Gastrocnemius medialis (tissue), 4 donors: Measurements from ENCODE around the gene AUTS2.

Experiments used
- CTCF ChIP-seq, 5 experiments: fragments of 450-650 bp in 3 of 5; fragments of 200-600 bp in 2 of 5; sonication (generic) in 2 of 5; IDR thresholded peaks in 4 of 5; conservative IDR thresholded peaks in 1 of 5; 1 replicate in 4 of 5; 2 replicates in 1 of 5; pipeline ENCODE4 v1.5.1; 2016 to 2019; ENCODE audit warnings: antibody characterized with exemption in 5 of 5, mild to moderate bottlenecking in 3 of 5, moderate library complexity in 3 of 5
- POLR2A ChIP-seq, 2 donors: fragments of 450-650 bp; IDR thresholded peaks; one replicate each; pipeline ENCODE4 v1.6.1; 2017; ENCODE audit warnings: antibody characterized with exemption in 2 of 2, mild to moderate bottlenecking in 2 of 2, moderate library complexity in 2 of 2

GRCh38 chr7:70630818-70631457 is 1032.7 kb downstream of the AUTS2 start:
- TF ChIP-seq CTCF (IDR thresholded peaks at IDR 0.05 in 4 of 5, conservative IDR thresholded peaks at IDR 0.05 in 1 of 5), result no peak
- TF ChIP-seq POLR2A (IDR thresholded peaks at IDR 0.05), result no peak
